ENCODE measurements around the gene PERM1.

Gene PERM1

DNA sequence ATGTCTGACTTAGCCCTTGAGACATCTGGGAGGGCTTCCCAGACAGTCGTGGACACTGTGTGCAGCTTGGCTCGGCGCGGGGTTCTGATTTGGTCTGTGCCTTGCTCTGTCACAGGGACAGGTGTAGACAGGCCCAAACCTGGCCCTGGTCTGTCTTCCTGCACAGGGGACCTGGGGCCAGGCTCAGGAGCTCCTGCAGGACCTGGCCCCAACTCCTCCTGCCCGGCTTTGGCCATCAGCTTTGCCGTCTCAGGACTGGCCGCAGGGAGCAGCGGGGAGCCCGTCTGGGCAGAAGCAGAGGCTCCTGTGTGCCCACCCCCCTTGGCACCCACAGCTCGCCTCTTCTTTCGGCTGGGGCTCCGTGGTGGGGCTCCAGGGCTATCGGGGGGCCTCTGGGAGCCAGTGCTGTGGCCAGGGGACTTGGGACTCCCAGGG, 1.7 kb downstream of the PERM1 start:
- Histone ChIP-seq H3K27me3 (ENCODE audit: insufficient read depth, low read length) (peaks cover 6% of the 10 kb centered on the region; the same call in 1 of the 2 replicates), H3K9me2 (ENCODE audit: low read depth, low read length) (no peaks in the 10 kb centered on the region), H4K20me1 (ENCODE audit: insufficient read depth, low read length) (no peaks in the 10 kb centered on the region), H3K27ac (ENCODE audit: low read depth, low read length, poor library complexity, severe bottlenecking) (no peak overlapping the region), H3K9ac (ENCODE audit: low read length) (no peak overlapping the region), H3K4me3 (ENCODE audit: low read depth, low read length, poor library complexity, severe bottlenecking) (no peak overlapping the region), H3K36me3 (ENCODE audit: insufficient read depth, low read length) (no peaks in the 10 kb centered on the region), H3F3A (ENCODE audit: insufficient read depth, low read length) (no peaks in the 10 kb centered on the region), H3K4me1 (ENCODE audit: insufficient read depth, low read length, severe bottlenecking) (peaks cover 7% of the 10 kb centered on the region), H3K4me2 (ENCODE audit: low read length) (no peak overlapping the region), H3K79me2 (ENCODE audit: insufficient read depth, low read length) (no peaks in the 10 kb centered on the region), H2AFZ (ENCODE audit: low read length) (no peak overlapping the region), H3K9me3 (ENCODE audit: low read length) (no peaks in the 10 kb centered on the region)
- no peak for TF ChIP-seq CTCF (IDR thresholded peaks at IDR 0.05; ENCODE audit: low read length)
- TF ChIP-seq EZH2 (IDR thresholded peaks at IDR 0.05; ENCODE audit: borderline replicate concordance, low read length), result no peak

DNA sequence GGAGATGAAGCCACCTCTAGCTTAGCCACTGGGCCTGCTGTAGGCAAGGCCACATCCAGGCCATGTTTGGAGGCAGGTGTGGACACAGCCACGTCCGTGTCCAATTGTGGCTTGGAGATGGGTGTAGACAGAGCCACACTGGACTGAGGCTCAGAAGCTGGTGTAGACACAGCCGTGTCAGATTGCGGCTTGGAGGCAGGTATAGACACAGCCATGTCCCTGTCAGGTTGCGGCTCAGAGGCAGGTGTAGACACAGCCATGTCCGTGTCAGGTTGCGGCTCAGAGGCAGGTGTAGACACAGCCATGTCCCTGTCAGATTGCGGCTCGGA, 2.2 kb downstream of the PERM1 start:
- no peak overlapping the region for H3K4me2 ChIP-seq (ENCODE audit: low read length)
- no peak for TF ChIP-seq CTCF (IDR thresholded peaks at IDR 0.05; ENCODE audit: low read length)
- TF ChIP-seq EZH2 (IDR thresholded peaks at IDR 0.05; ENCODE audit: borderline replicate concordance, low read length), result no peak
- H3K9me2 ChIP-seq (ENCODE audit: low read depth, low read length), result no peaks in the 10 kb centered on the region
- H3K27ac ChIP-seq (ENCODE audit: low read depth, low read length, poor library complexity, severe bottlenecking), result no peak overlapping the region
- no peak overlapping the region for H2AFZ ChIP-seq (ENCODE audit: low read length)
- peaks cover 6% of the 10 kb centered on the region; the same call in 1 of the 2 replicates for H3K27me3 ChIP-seq (ENCODE audit: insufficient read depth, low read length)
- no peak overlapping the region for H3K4me3 ChIP-seq (ENCODE audit: low read depth, low read length, poor library complexity, severe bottlenecking)
- no peak overlapping the region for H3K9ac ChIP-seq (ENCODE audit: low read length)
- no peaks in the 10 kb centered on the region for H3K36me3 ChIP-seq (ENCODE audit: insufficient read depth, low read length)
- no peaks in the 10 kb centered on the region for H3K9me3 ChIP-seq (ENCODE audit: low read length)
- H3K4me1 ChIP-seq (ENCODE audit: insufficient read depth, low read length, severe bottlenecking), result peaks cover 7% of the 10 kb centered on the region
- H4K20me1 ChIP-seq (ENCODE audit: insufficient read depth, low read length), result no peaks in the 10 kb centered on the region
- H3K79me2 ChIP-seq (ENCODE audit: insufficient read depth, low read length), result no peaks in the 10 kb centered on the region
- no peaks in the 10 kb centered on the region for H3F3A ChIP-seq (ENCODE audit: insufficient read depth, low read length)

DNA sequence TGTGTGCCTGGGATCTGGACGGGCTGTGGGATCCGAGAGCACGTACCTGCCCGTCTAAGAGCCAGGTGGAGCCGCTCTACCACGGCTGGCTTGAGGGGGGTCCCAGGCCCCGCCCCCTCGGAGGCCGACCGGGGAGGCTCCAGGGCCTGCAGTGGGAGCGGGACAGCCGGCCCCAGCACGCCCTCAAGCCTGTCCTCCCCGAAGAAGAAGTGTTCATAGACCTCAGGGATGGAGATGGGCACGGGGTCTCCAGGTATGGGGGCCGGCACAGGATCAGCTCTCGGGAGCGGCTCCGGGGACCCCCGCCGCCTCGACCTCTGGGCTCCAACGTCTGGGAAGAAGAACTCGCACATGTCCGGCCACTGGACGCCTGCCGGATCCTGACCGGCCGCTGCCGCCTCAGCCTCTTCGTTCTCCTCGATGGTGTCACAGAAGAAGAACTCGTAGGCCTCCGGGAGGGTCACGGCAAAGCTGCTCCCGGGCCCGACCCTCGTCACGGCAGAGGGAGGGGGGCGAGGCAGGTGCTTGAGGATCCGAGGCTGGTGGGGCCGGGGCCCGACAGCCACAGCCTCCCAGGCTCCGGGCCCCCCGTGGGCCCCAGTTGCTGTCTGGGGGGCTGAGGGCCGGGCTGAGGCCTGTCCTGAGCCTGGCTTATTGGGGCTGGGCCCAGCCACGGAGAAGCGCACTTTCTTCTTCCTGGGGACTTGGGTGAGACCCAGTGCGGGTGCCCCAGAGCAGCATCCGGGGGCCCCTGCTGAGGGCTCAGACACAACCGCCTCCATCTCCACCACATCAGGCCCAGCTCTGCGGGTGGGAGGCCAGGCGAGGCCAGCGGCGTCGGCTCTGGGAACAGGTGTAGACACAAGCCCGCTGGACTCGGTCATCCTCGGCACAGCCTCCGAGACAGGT, 2.8 kb downstream of the PERM1 start:
- no peaks in the 10 kb centered on the region for H3F3A ChIP-seq (ENCODE audit: insufficient read depth, low read length)
- no peak overlapping the region for H3K4me2 ChIP-seq (ENCODE audit: low read length)
- peaks cover 7% of the 10 kb centered on the region for H3K4me1 ChIP-seq (ENCODE audit: insufficient read depth, low read length, severe bottlenecking)
- H3K79me2 ChIP-seq (ENCODE audit: insufficient read depth, low read length), result no peaks in the 10 kb centered on the region
- H3K27ac ChIP-seq (ENCODE audit: low read depth, low read length, poor library complexity, severe bottlenecking), result no peak overlapping the region
- no peak overlapping the region for H3K4me3 ChIP-seq (ENCODE audit: low read depth, low read length, poor library complexity, severe bottlenecking)
- H3K27me3 ChIP-seq (ENCODE audit: insufficient read depth, low read length), result peaks cover 6% of the 10 kb centered on the region; the same call in 1 of the 2 replicates
- H4K20me1 ChIP-seq (ENCODE audit: insufficient read depth, low read length), result no peaks in the 10 kb centered on the region
- H3K9me2 ChIP-seq (ENCODE audit: low read depth, low read length), result no peaks in the 10 kb centered on the region
- H3K9me3 ChIP-seq (ENCODE audit: low read length), result no peaks in the 10 kb centered on the region
- no peaks in the 10 kb centered on the region for H3K36me3 ChIP-seq (ENCODE audit: insufficient read depth, low read length)
- no peak overlapping the region for H2AFZ ChIP-seq (ENCODE audit: low read length)
- H3K9ac ChIP-seq (ENCODE audit: low read length), result no peak overlapping the region
- TF ChIP-seq EZH2 (IDR thresholded peaks at IDR 0.05; ENCODE audit: borderline replicate concordance, low read length) (no peak), CTCF (IDR thresholded peaks at IDR 0.05; ENCODE audit: low read length) (no peak)

Measured in OCI-LY1 (cell line).